Tibial nerve (tissue), 4 donors: ENCODE data around the gene APEX2.

Experiments used
- CTCF ChIP-seq, 5 experiments: fragments of 200-600 bp in 3 of 5; fragments of 450-650 bp in 2 of 5; sonication (generic) in 3 of 5; IDR thresholded peaks; one replicate each; pipeline ENCODE4 v1.5.1; 2016 to 2019; ENCODE audit warnings: antibody characterized with exemption in 5 of 5, mild to moderate bottlenecking in 3 of 5, moderate library complexity in 2 of 5
- EP300 ChIP-seq, 2 donors: sonication (generic); formaldehyde crosslinking; IDR thresholded peaks; one replicate each; pipeline ENCODE4 v1.6.1; 2017; ENCODE audit warnings: antibody characterized with exemption in 2 of 2, mild to moderate bottlenecking in 1 of 2

GRCh38 chrX:54992911-54993622, 7.1 kb upstream of the APEX2 start:
- TF ChIP-seq CTCF (IDR thresholded peaks at IDR 0.05) (no peak), EP300 (IDR thresholded peaks at IDR 0.05) (no peak)
